SIG-M5 treated with dmso at 0.1 percent for 504 hours (cell line): ENCODE data around the gene SERP1.

Experiments
- DNase-seq: peaks from one replicate; lab custom pipeline; 2025; ENCODE audit not compliant: unreplicated experiment; lab: John Stamatoyannopoulos, UW

SERP1 gene

DNA sequence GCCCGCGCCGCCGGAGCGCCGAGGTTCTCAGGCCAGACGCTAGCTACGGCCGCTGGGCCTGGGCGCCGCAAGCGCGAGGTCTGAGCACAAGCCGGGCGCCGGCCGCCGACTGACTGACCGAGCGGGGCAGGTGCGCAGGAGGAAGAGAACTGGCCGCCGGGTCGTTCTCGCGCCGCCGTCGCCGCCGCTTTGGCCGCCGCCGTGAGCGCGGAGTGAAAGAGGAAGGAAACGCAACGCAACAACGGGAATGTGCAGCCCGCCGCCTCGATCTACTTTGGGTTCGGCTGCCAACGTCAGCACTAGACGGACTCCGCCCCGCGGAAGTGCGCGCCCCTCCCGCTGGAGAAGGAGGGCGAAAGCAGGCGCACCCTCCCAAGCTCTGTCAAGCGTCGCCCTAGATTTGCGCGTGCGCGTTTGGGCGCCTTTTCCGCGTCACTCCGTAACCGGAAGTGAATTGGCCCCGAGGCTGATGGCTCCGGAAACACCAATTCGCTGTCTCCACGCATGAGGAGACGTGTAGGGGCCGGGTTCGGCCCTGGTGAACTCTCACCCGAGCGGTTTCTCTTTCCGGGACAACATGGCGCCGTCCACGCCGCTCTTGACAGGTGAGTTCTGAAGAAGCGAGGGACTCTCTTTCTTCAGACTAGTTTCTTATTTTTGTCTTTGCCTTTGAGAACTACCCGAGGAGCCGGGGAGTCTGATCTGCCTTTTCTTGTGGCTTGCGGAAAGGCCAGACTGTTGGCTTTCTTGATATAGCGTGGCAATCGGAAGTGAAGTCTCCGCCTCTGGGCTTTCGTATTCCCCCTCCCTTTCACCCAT, at the start of gene SERP1, which contains the start of gene EIF2A:
Gene SERP1 (minus strand): TSS at position 271 of the 819 bp plus-strand sequence. CDS start 361 bp downstream, outside the sequence.
Gene EIF2A (plus strand): TSS at position 562 of the 819 bp plus-strand sequence. CDS start 16 bp downstream, at position 578.
- peak; percentile 99 for DNase-seq

DNA sequence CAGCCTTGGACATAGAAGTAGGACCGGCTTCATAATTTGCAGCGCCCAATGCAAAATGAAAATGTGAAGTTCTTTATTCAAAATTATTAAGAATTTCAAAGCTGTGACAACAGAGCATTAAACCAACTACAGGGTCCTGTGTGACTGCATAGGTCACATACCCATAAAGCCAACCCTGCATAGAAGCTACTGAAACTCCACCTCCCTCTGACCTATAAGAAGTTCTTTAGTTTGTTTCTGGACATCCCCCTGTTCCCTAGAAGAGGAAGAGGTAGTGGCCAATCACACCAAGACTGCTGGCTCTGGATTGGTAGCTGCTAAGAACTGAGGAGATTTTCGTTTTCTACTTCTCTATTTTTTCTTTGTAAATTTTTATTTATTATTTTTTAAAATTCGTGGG, 47.9 kb upstream of the SERP1 start:
- DNase-seq: no peak

DNA sequence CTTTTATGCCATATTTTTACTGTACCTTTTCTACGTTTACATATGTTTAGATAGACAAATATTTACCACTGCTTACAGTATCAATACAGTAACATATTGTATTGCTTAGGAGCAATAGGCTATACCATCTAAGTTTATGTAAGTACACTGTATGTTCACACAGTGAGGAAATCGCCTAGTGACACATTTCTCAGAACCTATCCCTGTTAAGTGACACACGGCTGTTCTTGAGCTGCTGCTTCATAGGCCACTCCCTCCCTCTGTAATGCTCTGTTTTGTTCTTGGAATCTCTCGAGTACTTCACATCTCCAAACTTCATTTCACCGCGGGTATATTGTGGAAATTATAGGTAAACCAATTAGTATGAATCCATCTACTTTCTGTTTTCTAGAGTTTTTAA, 43.5 kb upstream of the SERP1 start:
- DNase-seq: peak; percentile 5

DNA sequence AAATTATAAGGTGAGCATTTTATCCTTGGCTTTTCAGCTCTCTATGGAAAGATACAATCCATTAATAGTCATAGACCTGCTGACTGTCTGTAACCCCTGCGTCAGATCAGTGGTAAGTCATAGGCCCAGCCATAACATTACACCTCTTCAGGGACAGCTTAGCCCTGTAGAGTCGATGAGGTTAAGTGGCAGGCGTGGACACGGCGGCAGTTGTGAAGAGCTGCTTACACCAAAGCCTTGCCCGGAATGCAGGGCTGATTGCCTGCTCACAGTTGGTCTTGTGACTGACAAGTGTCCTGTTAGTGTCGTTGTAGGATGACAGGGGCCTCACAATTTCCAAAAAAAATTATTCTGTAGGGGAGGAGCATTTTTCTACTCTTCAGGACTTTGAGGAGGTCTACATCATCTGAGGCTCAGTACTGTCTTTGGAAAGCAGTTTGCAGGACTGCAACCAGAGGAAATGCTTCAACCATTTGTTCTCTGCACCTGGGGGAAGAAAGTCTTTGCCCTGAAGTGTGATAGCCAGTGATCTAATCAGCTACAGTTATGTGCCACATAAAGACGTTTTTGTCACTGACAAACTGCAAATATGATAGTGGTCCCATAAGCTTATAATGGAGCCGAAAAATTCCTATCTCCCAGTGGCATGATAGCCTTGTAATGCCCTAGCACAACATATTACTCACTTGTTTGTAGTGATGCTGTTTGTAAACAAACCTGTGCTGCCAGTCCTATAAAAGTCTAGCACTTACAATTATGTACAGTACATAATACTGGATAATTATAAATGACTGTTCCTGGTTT, 41.9 kb upstream of the SERP1 start:
- no peak for DNase-seq

DNA sequence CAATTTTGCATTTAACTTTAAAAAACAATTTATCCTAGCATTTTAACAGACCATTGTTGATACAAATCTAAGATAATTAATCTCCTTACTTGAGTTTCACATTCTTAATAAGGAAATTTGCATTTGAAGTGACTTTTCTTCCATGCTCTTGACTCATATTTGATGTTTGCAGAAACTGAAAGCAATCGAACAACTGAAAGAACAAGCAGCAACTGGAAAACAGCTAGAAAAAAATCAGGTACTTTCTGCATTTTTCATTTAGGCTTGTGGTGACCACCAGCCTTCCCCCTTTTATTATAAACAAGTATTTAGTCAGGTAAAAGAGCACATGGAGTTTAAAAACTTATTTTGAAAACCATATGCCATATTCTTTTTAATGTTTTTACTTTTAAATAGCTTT, 36.7 kb upstream of the SERP1 start:
- DNase-seq: no peak

DNA sequence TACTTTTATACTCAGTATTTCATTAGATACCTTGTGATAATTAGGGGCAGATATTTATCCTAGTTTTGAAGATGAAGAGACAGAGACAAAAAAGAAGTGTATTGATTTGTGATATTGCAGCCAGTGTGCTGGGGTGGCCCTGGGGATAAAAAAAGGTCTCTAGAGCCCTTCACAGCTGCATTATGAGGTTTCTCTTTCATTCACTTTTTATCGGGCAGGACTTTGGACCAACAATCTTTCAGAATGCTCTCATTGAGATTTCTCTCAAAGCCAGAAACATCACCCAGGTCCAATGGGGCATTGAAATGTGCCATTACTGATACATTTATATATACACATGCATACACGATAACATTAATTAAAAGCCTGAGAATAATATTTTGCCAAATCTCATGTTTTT, 36.3 kb upstream of the SERP1 start:
- no peak for DNase-seq

DNA sequence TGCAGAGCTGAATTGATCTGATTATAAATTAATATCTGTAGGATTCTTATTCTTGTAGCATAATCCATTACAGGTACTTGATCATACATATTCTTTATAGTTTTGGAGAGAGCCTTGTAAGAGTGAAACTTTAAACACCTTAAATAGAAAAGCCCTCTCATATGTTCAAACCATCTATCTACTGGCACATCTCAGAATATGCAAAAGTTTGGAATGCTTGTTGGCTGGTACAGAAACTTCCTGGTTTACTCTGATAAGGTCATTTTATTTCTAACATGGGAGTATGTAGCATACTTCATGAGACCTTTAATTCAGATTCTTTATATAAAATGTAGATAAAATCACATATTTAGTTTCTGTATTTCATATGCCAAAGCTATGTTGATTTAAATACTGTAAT, 34.9 kb upstream of the SERP1 start:
- no peak for DNase-seq

DNA sequence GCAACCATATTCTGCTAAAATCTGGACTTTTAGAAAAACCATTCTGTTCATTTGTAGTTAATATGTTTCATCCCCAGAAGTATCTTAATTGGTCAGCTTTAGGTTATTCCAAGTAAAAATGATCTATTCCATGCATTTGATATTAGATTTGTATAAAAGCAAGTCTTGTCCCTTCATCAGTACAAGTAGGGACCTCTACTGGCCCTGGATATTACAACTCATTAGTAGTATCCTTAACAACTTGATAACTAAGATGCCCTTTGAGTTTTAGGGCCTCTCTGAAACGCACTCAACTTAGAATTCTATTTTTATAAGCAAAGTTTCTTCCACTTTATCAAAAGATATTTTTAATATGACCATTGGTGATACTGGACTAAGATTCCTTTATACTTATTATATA, 31.6 kb upstream of the SERP1 start:
- peak; percentile 11 for DNase-seq

DNA sequence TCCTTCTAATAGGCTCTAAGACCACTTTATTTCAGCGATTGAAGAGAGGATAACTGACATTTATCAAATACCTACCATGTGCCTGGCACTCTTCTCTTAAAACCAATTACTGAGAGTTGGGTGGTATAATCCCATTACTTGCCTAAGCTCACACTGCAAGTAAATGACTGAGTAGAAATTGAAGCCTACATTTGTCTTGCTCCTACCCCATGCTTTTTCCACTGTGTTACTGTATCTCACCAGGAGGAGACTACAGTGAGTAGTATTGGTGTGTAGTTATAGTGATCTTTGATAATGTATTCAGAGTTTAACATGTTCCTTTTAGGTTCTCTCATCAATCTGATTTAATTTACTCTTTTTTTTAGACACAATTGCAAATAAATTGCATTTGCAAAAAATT, 21.0 kb upstream of the SERP1 start:
- no peak for DNase-seq

DNA sequence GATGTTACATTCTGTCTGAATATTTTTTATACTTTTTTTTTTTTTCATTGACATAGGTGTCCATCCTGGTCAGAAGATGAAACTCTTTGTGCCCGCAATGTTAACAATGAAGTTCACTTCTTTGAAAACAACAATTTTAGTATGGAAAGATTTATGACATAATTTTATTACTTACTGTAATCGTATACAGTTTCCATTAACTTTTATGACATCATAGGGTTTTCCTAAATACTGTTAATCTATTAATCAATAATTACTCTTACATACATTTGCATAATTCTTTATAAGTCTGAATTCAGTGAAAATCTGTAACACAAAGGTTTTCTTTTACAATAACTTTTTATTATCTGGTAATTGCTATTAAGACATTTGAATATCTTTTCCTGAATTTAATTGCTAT, 17.9 kb upstream of the SERP1 start:
- no peak for DNase-seq

DNA sequence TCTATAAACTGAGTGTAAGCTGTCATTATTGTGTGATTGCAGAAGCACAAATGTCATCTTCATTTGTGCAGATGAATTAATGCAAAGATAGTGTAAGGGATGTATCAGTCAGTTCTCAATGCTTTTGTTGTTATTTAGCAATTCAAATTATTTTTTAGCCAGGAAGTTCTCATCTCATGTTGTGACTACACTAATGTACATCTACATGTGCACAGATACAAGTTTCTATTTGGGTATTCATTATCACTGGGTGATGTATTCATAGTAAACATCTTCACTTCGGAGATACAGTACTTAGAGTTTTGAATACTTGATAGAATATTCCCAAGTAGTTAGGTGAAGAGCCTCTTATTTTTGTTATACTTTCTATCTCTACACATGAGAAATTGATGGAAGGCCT, 11.4 kb upstream of the SERP1 start:
- DNase-seq: no peak

DNA sequence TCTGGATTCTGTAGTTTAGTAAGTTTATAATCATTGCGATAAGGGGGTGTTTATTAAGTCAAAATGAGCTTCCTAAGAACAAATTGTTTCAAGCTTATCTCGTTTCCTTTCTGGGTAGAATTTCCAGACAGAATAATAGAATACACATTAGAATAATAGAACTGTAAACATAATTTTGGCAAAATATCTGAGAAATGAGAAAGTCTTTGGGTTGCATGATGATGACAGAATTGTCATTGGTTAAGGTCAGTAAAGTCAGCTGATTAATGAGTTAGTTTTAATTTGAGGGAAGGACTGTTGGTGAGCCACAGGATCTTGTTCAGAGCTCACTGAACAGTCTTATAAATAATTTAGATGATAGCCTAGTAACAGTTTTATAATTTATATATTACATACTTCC, 10.5 kb upstream of the SERP1 start:
- DNase-seq: no peak

DNA sequence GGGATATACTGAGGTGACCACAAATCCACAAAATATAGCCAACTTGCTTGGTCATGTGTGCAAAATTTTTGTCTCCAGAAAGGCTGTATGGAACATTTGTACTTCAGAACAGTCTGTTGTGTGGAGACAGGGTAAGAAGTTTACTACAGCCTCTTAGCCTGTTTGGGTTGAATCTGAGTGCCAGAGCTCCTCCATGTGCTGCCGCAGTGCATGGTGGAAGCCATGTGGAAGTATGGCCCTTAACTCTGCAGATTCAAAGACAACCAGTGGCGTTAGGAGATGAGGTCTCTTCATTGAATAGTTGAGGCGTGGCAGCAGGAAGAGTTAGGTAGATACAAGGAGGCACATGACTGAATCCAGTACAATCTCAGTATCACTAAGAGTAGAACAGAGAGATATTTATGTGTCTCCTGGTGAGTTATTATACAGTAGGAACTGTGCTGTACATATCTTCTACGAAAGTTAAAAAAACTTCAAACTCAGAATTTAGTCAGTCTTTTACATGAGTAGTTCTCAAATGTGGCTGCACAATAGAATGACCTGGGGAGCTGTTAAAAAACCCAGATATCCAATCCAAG, 9.7 kb upstream of the SERP1 start:
- no peak for DNase-seq

DNA sequence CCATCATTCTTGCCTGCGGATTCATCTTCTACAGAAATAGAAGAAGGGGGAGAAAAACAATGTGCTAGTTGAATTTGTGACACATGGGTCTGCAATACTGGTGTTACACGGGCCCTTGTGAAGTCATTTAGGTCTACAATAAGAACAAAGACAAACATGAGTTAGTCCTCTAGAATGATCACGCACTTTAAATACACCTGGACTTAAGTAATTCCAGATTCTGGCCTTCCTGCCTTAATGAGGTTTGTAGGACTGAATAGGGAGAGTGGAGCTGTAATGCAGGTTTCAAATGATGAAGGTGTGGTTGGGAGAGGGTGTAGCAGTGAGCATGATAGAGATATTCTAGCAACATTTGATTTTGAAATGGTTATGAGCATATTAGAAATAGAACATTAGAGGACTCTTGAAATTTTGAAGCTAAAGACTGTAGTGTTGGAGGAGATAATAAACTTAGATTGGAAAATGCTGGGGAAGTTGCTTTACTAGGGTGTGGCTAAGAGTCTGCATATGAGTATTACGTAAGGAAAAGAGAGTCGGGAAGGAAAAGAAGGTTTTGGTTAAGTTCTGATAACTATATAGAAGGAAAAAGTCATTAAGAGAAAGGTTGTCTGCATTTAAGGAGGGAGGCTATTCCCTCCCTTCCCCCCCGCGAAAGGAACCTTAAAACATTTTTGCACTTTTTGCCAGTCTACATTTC, 897 bp upstream of the SERP1 start:
- DNase-seq: peak; percentile 74

DNA sequence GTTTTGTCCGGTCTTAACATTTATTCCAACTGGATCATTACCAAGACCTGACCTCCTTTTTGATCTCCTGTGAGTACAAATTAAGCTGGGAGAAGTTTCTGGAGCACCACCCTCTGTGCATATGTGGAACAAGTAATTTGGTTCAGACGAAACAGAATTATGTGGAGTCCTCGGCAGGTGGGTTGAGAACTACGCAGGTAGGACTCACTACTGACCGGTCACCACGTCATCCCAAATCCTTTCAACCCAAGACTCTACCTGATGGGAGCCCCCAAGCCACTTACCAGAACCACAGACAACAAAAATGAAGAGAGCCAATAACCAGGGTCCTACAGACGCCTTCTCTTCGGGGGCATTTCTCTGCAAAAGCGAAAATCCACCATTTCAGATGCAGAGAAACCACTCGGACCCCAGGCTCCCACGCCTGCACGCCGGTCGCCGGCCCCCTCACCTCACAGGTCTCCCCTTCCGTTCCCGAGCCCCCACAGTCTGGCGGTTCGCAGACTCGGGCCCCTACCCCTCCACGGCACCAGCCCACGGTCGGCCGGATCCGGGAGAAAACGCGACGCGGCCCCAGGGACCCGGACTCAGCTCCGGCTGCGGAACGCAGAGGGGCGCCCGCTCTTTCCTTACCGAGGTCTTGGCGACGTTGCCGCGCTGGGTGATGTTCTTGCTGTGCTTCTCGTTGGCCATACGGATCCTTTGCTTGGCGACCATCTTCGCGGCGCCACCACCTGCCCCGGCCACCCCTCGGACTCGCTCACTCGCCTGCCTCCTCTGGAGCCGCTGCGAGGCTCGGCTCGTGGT, 674 bp downstream of the SERP1 start:
- DNase-seq: peak; percentile 37

DNA sequence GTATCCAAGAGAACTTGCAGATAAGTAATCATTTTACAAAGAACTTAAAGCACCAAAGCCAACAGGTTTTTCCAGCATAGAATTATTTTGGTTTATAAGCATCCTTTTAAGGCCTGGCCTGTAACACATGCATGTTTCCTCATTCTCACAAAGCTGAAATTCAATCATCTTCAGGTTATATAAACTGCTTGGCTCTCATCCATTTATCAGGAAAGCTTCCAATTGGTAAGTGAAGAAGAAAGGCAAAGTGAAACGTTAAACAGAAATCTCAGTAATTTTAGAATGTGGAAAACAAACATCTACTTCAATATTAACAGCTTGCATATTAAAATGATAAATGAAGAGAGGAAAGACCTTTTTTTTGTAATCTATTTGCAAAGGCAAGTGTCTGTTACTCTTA, 1.6 kb downstream of the SERP1 start:
- no peak for DNase-seq

DNA sequence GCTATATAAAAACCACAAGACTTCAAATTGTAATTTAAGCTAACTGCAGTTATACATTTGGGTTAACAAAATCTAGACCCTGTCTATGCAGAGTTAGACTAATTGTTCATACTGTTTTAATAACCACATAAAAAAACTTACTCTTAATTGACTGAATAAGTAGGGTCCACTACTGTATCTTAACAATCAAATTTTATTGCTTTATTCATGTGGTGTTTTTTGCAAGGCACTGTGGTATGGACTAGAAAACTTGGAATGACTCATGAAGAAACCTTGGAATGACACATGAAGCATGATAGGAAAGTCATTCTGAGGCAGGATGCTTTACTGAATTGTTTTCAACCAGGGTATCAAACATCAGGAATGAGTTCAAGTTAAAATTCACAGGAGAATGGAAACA, 2.3 kb downstream of the SERP1 start:
- no peak for DNase-seq

DNA sequence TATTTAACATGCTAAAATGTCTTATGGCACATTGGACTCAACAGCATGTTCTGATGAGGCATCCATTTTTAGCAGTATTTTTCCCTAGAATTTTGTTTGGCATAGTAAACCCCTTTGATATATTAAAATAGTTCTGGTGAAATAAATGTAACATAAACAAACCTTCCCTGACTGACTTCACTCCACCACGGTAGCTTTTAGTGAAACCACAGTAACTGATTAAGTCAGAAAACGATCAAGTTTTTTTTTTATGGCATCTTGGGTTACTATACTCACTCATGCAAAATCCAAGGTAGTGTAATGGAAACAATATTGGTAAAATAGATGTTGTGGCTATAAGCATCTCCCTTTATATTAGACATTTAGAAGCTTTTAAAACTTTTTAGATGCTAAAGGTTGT, 2.8 kb downstream of the SERP1 start:
- no peak for DNase-seq

DNA sequence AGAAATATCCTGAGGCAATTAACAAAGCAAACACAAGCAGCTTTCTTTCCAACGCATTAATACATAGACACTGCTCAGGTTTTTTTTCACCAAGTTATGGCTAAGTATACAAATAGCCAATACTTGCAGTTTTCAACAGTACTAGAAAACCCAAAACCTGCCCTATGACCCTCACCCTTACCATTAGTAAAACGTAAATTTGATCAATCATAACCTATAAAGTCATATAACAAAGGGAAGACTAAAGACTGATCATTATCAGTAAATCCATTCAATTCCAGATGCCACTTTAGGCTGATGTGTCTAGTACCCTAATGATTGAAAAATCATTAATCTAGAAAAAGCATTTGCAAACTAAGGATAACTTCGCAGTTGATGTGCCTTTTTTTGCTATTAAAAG, 3.2 kb downstream of the SERP1 start:
- no peak for DNase-seq

DNA sequence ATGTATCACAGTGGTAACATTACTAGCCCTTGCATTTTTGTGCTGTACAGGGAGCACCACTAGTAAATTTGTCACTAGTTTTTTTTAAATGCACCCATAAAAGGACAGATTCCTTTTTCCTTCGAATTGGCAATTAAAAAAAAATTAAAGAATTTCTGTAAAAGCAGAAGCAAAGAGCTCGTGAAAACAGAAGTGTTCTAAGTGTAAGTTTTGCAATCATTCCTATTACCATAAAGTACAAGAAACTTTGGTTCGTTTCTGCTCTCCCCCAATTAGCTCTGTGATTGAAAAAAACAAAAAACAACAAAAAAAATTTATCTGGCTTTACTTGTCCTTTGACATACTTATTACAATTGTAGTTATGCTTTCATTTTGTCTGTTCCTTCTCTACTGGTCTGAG, 5.3 kb downstream of the SERP1 start:
- peak; percentile 46 for DNase-seq
